Suprapubic skin (tissue), 4 donors: ENCODE measurements around the gene VAMP5.

Source experiments
- POLR2A ChIP-seq, 2 donors: fragments of 450-650 bp; IDR thresholded peaks; one replicate each; pipeline ENCODE4 v1.6.1; 2017; ENCODE audit warnings: antibody characterized with exemption in 2 of 2, mild to moderate bottlenecking in 2 of 2, moderate library complexity in 2 of 2
- POLR2AphosphoS5 ChIP-seq, 3 donors: sonication (generic); formaldehyde crosslinking; IDR thresholded peaks; one replicate each; pipeline ENCODE4 v1.6.1; 2017; ENCODE audit warnings: antibody characterized with exemption in 3 of 3
- TF ChIP-seq, protein P1 (sequence below), 2 donors: fragments of 200-600 bp in 1 of 2; fragments of 450-650 bp in 1 of 2; sonication (generic) in 1 of 2; IDR thresholded peaks; one replicate each; pipeline ENCODE4 v1.5.1; 2016 to 2019; ENCODE audit warnings: antibody characterized with exemption in 2 of 2, mild to moderate bottlenecking in 1 of 2, moderate library complexity in 1 of 2

- TF ChIP-seq, protein P1, sequence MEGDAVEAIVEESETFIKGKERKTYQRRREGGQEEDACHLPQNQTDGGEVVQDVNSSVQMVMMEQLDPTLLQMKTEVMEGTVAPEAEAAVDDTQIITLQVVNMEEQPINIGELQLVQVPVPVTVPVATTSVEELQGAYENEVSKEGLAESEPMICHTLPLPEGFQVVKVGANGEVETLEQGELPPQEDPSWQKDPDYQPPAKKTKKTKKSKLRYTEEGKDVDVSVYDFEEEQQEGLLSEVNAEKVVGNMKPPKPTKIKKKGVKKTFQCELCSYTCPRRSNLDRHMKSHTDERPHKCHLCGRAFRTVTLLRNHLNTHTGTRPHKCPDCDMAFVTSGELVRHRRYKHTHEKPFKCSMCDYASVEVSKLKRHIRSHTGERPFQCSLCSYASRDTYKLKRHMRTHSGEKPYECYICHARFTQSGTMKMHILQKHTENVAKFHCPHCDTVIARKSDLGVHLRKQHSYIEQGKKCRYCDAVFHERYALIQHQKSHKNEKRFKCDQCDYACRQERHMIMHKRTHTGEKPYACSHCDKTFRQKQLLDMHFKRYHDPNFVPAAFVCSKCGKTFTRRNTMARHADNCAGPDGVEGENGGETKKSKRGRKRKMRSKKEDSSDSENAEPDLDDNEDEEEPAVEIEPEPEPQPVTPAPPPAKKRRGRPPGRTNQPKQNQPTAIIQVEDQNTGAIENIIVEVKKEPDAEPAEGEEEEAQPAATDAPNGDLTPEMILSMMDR (IDR thresholded peaks at IDR 0.05), result no peak
- TF ChIP-seq POLR2AphosphoS5 (IDR thresholded peaks at IDR 0.05) (no peak), POLR2A (IDR thresholded peaks at IDR 0.05) (no peak)
These were observed 4.8 kb upstream of the VAMP5 start for GRCh38 chr2:85579266-85579935.
